RWPE1 (cell line): ENCODE measurements around the gene ILF3.

ENCODE experiments used
- CTCF ChIA-PET: fragments of 350-600 bp; sonication (Branson Sonifier 250); formaldehyde crosslinking; extraction: SDS; loops from one replicate; lab custom pipeline; 2021; lab: Yijun Ruan, JAX
- POLR2A ChIA-PET: fragments of 400-600 bp; formaldehyde crosslinking; extraction: SDS; loops from one replicate; lab custom pipeline; 2020; ENCODE audit warnings: antibody characterized with exemption; ENCODE audit not compliant: low non-redundant PET; lab: Yijun Ruan, JAX
- DNase-seq: peaks from one replicate; pipeline ENCODE4 v3.0.0; 2012; ENCODE audit warnings: low spot score
- H3K27ac ChIP-seq: fragments of 450-650 bp; 2 replicates; pipeline ENCODE4 v1.5.1; 2017
- CTCF ChIP-seq: fragments of 450-650 bp; conservative IDR thresholded peaks from 2 replicates; pipeline ENCODE4 v1.5.1; 2017; ENCODE audit warnings: low read depth, mild to moderate bottlenecking

The ILF3 gene

GRCh38 chr19:10678813-10679212 lies 24.7 kb downstream of the ILF3 start:
- H3K27ac ChIP-seq = no peak overlapping the region
- POLR2A ChIA-PET = no interaction called here
- CTCF ChIA-PET = no interaction called here
- no peak for TF ChIP-seq CTCF
- DNase-seq = no peak

- CTCF ChIA-PET = no interaction called here
Observed at GRCh38 chr19:10679743-10680142, 25.6 kb downstream of the ILF3 start.

GRCh38 chr19:10680545-10681135 lies 26.5 kb downstream of the ILF3 start:
- no peak for DNase-seq
- peak overlapping the region; percentile 23; the same call in 1 of the 2 replicates for H3K27ac ChIP-seq
- ChIA-PET CTCF (interaction anchor here (0.5 to 1.0 kb wide), 2 partner anchors 12 to 401 kb away, joined by 3 to 4 read pairs; no protein-coding TSS in a partner anchor), POLR2A (no interaction called here)
- no peak for TF ChIP-seq CTCF

More at GRCh38 chr19:10679743-10680142, 25.6 kb downstream of the ILF3 start:
- H3K27ac ChIP-seq = no peak overlapping the region
- DNase-seq = no peak
- POLR2A ChIA-PET = no interaction called here
- TF ChIP-seq CTCF = no peak

GRCh38 chr19:10681658-10682057 lies 27.5 kb downstream of the ILF3 start:
- DNase-seq = no peak
- ChIA-PET CTCF (interaction anchor here (1.0 kb wide), 1 partner anchor 11 kb away, joined by 4 read pairs; no protein-coding TSS in a partner anchor), POLR2A (no interaction called here)
- TF ChIP-seq CTCF = no peak
- H3K27ac ChIP-seq = peak overlapping the region; percentile 23

GRCh38 chr19:10682397-10683063 lies 28.4 kb downstream of the ILF3 start:
- ChIA-PET POLR2A (no interaction called here), CTCF (interaction anchor here (0.6 to 0.7 kb wide), 2 partner anchors 35 to 242 kb away, joined by 3 to 6 read pairs; partner anchors contain the start of gene DNM2)
- DNase-seq = no peak
- peak overlapping the region; percentile 23 for H3K27ac ChIP-seq
- TF ChIP-seq CTCF = no peak

GRCh38 chr19:10683064-10683426 lies 28.9 kb downstream of the ILF3 start:
- ChIA-PET CTCF (interaction anchor here (0.6 to 0.7 kb wide), 2 partner anchors 35 to 243 kb away, joined by 3 to 6 read pairs; partner anchors contain the start of gene DNM2), POLR2A (no interaction called here)
- H3K27ac ChIP-seq = peak overlapping the region; percentile 23
- DNase-seq = no peak
- TF ChIP-seq CTCF = no peak
